GM21381 (cell line): ENCODE data around the gene SRRM2.

Source experiments
- ATAC-seq: cut with Tn5 transposase; IDR thresholded peaks from one replicate; pipeline ENCODE4 v1.9.1; 2021; ENCODE audit warnings: mild to moderate bottlenecking, moderate library complexity; ENCODE audit not compliant: unreplicated experiment

SRRM2 gene

GRCh38 chr16:2737895-2738418 lies 14.5 kb upstream of the SRRM2 start:
- ATAC-seq = no peak

- no peak for ATAC-seq
Measured at GRCh38 chr16:2738615-2739014, 13.8 kb upstream of the SRRM2 start.

GRCh38 chr16:2739625-2740430 lies 12.6 kb upstream of the SRRM2 start:
- ATAC-seq = no peak

- ATAC-seq = no peak
Measured at GRCh38 chr16:2740476-2740875, 12.0 kb upstream of the SRRM2 start.

GRCh38 chr16:2741168-2741567 lies 11.3 kb upstream of the SRRM2 start:
- no peak for ATAC-seq

- no peak for ATAC-seq
Measured at GRCh38 chr16:2742323-2743006, 10.0 kb upstream of the SRRM2 start.

- ATAC-seq = no peak
Measured at GRCh38 chr16:2743007-2743810, 9.2 kb upstream of the SRRM2 start.

GRCh38 chr16:2744711-2745110 lies 7.7 kb upstream of the SRRM2 start:
- no peak for ATAC-seq

GRCh38 chr16:2745116-2745890 lies 7.1 kb upstream of the SRRM2 start:
- ATAC-seq = no peak

GRCh38 chr16:2745961-2746360 lies 6.5 kb upstream of the SRRM2 start:
- ATAC-seq = no peak

GRCh38 chr16:2748757-2749455 lies 3.5 kb upstream of the SRRM2 start:
- no peak for ATAC-seq

GRCh38 chr16:2749476-2749875 lies 3.0 kb upstream of the SRRM2 start:
- no peak for ATAC-seq

- ATAC-seq = no peak
Measured at GRCh38 chr16:2749936-2750335, 2.5 kb upstream of the SRRM2 start.

GRCh38 chr16:2751577-2752034 lies 832 bp upstream of the SRRM2 start:
- no peak for ATAC-seq

- peak; percentile 35 for ATAC-seq
Measured at GRCh38 chr16:2752850-2753732, 653 bp downstream of the SRRM2 start.

- no peak for ATAC-seq
Measured at GRCh38 chr16:2753733-2754020, 1.2 kb downstream of the SRRM2 start.

GRCh38 chr16:2755158-2755557 lies 2.7 kb downstream of the SRRM2 start:
- ATAC-seq = no peak

GRCh38 chr16:2756288-2757015 lies 4.0 kb downstream of the SRRM2 start:
- no peak for ATAC-seq
